Stimulated activated CD8-positive, alpha-beta memory T cell treated with anti-CD3 and anti-CD28 coated beads, Interleukin-4, amount 100 ng/mL, for 24 hours (primary cell): Measurements from ENCODE around the gene STAB1.
"Not testable (repeated sequence)": the region's sequence is repeated elsewhere in the genome, so short reads cannot be mapped to it uniquely, and the experiment has no call there.

Experiments
- DNase-seq: peaks from one replicate; pipeline ENCODE4 v3.0.0-alpha.2; 2020; ENCODE audit warnings: low read depth

The STAB1 gene

DNA sequence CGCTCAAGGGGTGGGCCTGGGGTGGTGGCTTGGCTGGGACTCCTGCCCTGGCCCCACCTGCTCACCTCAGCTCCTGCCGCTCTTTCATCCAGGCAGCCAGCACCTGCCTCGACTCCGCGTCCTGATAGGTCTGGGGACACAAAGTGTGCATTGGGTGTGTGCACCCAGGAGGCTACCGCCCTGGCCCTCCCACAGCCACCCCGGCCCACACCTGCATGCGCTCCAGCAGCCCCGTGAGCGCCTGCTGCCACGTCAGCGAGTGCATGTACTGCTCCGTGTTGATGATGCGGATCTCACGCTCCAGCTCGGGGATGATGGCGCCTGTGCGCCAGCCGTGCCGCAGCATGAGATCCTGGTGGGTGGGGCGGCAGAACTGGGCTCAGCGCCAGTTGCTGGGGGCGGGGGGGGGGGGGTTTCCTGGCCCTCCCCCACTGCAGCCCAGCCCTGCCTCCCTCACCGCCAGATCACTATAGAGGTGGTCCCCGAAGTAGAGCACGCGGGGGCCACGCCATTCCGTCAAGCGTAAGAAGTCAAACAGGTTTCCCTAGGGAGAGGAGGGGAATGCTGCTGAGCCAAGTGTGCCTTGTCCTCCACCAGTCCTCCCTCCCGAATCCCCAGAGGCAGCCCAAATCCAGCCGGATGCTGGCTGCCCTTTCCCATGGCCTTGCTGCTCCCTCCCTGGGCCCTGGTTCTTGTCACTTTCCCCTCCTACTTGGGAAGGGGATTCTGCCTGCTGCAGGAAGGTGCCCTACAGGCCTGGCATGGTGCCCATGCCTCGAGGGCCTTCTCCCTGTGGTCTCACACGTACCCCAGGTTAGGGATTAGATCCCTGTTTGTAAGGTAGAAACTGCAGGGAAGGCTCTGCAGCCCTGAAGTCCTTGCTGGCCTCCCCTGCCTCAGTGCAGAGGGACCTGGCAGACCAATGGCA is 29.9 kb downstream of the STAB1 start:
- DNase-seq, result no peak

DNA sequence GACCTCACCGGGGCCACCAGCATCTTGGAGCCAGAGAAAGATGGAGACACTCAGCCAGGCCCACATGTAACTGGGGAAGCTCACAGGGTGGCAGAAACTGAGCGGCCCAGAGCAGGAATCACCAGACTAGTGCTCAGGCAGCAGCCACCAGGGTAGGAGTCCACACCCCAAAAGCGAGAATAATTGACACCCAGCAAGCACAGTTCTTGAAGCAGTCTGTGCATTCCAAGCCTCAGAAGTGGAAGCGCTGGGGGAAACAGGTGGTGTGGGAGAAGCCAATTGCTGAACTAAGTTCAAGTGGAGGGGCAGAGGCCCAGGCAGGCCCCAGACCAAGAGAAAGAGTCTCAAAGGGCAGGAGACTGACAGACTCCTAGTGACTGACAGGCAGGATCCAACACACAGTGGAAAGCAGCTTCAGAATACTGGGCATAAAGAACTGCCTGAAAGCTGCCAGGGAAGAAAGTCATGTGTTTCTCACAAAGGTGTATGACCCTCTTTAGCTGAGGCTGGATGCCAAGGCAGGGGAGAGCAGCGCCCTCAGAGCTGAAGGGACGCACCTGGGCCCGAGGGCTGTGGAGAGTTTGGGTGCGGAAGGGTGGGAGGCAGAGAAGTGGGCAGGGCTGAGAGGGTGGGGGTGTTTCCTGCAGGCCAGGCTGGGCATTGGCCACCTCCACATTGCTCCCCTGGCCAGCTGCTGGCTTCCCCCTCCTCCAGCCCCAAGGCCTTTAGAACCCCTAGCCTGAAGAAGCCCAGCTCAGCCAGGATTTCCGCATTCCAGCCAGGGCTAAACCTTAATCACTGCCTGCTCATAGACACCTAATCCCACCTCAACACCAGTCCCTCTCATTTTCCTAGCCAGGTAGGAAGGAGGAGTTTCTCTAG is 30.8 kb downstream of the STAB1 start:
- no peak for DNase-seq

DNA sequence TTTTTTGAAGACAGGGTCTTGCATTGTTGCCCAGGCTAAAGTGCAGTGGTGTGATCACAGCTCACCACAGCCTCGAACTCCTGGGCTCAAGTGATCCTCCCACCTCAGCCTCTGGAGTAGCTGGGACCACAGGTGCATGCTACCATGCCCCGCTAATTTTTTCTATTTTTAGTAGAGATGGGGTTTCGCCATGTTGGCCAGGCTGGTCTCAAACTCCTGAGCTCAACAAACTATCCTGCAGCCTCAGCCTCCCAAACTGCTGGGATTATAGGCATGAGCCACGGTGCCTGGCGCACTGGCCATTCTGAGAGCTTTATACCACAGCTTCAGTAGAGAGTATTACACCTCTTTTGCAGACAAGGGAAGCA is 31.5 kb downstream of the STAB1 start:
- not testable (repeated sequence) for DNase-seq

DNA sequence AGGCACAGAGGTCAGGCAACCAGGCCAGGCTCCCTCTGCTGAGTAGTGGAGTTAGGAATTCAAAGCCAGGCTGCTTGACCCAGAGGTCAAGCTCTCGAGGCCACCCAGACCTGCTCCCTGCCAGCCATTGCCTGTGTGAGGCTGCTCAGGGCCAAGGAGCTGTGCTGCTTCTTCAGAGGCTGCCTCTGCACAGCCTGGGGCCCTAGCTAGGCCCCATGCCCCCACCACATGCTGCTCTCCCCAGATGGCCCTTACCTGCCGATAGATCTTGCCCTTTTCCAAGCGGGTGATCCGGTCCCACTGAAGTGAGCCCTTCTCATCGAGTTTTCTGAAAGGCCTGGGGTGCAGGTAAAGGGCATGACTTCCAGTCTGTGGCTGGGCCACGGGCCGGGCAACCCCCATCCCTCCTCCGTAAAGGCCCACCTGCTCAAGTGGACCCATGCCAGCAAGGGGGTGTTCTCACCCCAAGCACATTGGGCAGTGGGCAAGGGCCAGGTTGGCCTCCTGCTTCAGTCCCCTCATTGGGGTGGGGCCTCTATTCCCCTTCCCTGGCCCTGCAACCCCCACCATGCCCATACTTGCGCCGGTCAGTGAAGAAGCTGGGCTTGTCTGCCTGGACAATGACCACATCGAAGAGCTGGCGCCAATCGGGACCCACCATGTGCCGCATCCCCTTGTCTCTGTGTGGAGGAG is 32.0 kb downstream of the STAB1 start:
- no peak for DNase-seq

DNA sequence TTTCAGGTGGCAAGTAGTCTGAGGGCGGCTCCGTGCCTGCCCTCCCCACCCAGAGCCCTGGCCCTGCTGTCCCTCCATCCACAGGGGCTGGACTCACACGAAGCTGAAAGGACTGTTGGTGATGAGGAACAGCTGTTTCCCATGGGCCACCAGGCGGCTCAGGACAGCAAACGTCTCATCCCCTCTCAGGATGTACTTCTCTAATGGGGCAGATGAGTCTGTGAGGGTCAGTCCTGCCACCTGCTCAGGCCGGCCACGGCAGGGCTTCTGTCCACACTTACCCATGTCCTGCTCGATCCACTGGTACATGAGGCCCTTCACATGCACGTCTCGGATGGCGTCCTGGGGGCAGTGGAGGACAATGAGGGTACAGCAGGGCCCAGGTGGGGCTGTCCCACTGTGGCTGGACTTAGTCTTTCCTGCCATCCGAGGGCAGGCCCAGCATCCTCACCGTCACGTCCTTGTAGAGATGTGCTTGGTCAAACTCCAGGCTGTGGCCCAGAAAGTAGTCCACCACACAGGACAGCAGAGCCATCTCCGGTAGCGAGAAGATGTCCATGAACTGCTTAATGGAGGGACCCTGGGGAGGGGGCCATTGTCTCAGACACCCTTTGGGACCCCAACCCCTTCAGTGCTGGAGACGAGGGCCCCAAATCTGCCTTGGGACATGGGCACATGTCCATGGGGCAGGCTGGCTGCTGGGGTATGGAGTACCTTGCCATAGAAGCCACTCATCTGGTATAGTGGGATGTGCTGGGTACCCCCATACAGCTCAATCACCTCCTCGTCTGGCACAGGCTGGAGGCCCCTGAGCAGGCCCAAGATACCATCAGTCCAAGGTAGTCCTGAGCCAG is 32.8 kb downstream of the STAB1 start:
- DNase-seq, result no peak

DNA sequence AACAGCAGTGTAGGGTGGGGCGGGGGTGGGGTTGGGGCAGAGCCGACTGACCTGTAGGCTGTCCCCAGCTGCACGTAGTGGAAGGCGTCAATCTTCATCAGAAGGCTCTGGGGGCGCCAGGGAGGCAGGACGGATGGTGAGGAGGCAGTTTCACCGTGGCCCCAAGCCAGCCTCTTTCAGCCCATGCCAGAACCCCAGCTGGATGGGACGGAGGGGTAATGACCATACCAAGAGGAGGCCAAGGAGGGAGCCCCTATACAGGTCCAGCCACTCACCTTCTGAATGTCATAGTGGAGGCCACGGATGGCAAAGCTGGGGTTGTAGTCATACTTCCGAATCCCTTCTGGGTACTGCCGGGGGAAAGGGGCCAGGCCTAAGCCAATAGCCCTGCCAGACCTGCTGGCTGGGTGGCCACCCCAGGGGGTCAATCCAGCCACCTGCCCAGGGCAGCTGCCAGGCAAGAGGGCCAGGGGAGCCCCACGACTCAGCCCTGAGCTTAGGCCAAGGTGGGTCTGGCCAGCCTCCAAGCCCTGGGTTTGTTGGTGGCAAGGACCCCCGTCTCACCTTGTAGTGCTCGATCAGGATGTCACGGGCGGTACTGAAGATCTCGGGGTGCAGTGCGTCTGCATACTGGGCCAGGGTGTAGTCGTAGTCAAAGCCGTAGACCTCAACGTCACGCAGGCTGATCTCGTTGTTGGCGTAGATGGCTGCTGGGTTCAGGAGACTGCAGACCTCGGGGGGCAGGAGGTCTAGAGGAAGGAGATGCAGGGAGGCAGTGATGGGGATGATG is 33.6 kb downstream of the STAB1 start:
- no peak for DNase-seq

DNA sequence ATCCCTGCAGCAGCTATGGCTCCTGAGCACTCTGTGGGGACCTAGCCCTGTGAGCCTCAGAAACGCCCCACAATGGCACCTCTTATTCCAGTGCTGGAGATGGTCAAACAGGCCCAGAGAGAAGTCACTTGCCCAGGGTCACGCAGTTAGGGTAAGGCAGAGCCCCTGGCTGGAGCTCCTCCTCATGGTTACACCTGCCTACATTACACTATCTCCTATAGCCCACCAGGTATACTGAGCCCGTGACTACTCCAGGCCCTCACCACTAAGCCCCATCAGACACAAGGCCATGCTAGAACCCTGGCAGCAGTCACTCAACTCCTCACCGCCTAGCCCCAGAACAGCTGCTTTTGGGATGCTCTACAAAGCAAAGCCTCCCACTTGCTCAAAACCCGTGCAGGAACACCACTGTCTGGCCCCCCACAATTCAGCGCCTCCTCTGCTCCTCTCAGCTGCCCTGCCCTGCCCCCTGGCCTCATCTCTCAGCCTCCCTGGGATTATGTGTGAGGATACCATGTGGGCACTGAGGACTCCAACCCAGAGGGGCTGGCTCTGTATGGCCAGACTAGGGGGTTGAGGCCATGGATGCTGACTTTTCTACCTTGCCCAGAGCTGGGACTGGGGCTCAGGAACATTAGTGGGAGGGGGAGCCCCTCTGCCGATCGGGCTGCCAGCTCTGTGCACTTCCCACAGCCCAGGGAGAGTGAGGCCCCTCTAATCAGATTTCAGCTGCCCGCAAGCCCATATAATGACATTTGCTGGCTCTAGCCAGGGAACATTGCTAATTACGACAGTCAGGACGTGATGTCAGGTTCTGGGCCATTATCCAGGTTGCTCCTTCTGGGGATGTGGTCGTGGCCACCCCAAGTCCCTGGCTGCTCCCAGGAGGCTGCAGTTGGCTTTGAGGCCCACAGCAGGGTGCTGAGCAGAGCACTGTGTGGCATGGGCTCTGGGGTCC is 34.5 kb downstream of the STAB1 start:
- no peak for DNase-seq

DNA sequence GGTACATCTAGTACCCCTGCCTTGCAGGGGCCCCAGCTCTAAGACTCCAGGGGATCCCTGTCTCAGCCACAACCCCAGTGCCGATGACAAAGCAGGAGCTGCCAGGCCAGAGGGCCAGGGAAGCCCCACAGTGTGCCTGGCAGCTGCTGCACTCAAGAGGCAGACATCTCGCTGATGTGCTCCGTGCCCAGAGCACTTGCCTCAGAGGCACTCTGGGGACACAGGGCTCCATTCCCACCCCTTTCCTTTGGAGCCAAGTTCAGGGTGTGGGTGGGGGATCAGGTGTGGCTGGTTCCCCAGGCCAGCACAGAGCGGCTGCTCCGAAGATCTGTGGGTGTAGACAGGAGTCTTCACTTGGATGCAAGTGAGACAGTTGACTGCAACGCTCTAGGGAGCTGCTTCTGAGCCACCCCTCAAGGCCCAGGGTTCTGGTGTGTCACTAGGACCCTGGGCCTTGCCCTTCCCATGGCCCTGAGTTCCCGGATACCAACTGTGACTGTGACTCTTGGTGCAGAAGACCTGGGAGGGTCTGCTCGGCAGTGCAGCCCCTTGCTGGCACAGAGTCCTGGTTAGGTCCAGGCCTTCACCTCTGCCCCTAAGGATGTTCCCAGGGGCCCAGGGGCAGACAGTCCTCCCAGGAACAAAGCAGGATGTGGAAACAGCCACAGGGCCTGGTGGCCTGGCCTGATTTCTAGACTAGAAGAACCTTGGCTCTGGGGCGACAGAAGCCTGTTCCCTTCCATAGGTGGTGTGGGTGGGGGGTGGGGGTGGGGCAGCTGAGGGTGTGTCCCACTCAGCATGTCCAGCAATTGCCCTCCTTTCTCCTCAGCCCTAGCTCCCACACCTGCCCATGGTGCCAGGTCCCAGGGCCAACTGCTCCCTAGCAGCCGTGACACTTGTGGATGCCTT is 36.0 kb downstream of the STAB1 start:
- DNase-seq, result no peak

DNA sequence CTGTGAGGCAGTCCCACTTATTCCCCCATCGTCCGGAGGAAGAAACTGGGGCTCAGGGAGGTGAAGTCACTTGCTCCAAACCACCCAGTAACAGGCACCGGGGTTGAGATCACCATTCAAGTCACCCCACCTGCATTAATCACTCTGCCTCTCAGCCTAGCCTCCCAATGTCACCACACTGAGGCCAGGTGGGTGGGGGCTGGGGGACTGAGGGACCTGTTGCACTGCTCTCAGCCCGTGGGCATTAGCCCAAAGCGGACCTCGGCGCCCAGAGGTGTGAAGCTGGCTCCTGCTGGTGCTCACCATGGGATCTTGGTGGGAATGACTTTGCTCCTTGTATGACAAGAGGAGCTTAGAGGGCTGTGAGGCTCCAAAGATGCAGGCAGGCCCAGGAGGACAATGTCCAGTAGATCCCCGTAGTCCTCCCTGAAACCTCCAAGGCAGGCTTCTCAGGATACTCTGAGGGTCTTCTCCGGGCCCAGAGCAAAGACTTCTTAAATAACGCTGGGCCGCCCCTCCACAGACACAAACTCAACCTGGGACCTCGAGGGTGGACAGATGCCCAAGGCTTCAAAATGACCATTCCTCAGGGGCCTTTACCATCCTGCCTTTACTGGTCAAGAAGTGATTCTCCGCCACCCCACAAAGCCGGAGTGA is 36.9 kb downstream of the STAB1 start:
- DNase-seq, result no peak

DNA sequence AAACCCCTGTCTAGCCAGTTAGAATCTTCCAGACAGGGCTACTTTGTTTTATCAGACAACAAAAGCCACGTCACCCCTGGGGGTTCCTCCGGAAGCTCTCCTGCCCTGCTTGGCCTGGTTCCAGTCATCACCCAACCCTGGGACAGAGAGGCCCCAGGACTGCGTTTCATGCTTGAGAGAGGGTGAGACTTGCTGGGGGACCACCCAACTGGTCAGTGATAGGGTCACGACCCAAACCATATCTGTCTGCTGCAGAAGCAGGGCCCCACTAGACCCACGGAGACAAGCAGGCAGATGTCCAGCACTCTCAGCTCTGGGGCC is 37.3 kb downstream of the STAB1 start:
- DNase-seq, result no peak

DNA sequence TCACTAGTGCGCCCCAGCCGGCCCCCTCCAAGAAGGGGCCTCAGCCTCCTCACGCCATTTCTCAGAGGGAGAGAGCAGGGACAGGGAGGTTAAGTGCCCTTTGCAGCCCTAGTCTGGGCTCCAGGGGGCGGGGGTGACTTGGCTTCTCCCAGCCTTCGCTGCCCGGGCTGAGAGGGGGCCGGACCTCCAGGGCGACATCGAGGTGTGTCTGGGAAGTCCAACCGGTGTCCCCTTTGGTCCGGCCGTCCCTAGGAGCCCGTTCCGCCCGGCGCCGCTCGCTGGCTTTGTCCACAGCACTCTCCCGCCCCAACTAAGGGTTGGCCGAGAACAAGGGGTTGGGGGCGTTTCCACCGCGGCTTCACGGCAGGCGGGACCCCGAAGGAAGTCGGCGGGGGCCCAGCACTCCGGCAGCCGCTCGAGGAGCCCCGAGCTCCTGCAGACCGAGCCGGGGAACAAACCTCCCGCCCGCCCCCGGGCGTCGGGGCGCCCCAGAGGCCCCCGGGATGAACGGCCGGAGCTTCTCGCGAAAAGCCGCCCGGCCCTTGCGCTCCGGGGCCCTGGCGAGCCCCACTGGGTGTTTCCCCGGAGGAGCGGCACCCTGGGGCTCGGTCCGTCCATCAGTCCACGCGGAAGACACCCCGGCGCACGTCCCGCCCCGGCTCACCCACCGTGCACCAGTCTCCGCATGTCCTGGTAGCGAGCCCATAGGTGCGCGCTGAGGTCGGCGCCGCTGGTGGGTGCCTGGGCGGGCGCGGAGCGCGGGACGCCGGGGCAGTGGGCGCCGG is 37.9 kb downstream of the STAB1 start:
- DNase-seq, result no peak

DNA sequence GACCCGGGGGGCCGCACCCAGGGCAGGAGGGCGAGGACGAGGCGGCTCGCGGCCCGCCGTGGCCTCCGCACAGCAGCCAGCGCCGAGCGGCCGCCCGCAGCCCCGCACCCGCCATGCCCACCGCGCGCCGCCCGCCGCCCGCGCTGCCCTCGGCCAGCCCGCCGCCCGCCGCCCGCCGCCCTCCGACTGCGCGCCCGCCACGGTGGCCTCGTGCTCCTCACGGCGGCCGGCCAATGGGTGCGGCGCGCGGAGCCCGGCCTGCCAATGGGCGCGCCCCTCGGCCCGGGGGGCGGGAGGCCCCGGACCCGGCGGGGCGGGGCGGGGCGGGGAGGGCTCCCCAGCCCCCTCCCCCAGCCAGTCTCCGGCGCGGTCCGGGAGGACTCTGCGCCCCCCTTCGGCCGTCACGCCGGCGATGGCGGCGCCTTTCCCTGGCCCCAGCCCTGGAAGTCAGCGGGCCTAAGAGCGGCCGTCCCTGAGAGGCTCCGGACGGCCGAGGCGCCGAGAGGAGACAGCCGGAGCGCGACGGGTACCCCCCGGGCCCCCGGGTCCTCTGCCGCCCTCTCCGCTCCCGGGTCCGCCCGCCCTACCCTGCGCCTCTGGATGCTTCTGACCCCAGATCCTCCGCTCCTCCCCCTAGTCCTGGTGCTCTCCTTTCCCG is 38.6 kb downstream of the STAB1 start, which contains the start of gene NT5DC2:
TSS of gene NT5DC2 (minus strand) at position 235 of the 658 bp plus-strand sequence. CDS start at position 115, 120 bp downstream.
- DNase-seq, result peak; percentile 56

DNA sequence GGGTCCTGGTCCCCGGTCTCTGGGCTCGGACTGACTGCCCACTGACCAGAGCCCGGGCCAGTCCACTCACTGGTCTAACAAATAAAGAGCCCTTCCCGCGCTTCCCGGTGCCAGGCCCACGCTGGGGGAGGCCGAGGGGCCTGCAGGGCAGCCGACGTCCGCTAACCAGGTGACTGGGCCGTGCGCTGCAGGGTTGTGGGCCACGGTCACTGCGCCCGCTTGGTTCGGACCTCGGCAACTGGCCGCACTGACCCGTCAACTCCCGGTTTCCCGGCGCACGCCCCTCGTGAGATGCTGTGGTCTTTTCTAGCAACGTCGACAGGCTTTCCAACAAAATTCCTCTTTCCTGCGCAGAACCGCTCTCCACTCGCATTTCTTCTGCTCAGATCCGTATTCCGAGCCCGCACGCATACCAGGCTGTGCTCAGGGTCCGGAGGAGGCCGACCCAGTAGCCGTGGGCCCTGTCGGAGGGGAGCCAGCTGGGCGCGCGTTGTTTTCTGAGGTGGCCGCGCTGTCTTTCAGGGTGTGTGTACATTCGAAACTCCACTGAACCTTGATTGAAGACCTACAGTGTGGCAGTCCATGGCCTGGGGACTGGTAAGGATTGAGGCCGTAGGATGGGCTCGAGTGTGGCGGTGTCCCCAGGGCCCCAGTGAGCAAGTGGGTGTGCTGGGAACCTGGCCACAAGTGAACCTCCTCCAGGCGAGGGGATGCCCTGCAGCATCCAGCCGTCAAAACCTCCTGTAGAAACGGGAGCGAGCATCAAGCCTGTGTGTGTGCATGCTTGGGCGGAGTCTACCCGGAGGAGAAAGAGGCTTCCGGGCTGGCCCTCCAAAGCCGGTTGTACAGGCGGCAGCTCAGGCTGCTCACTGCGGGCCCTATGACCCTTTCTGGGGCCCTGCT is 39.4 kb downstream of the STAB1 start:
- no peak for DNase-seq

DNA sequence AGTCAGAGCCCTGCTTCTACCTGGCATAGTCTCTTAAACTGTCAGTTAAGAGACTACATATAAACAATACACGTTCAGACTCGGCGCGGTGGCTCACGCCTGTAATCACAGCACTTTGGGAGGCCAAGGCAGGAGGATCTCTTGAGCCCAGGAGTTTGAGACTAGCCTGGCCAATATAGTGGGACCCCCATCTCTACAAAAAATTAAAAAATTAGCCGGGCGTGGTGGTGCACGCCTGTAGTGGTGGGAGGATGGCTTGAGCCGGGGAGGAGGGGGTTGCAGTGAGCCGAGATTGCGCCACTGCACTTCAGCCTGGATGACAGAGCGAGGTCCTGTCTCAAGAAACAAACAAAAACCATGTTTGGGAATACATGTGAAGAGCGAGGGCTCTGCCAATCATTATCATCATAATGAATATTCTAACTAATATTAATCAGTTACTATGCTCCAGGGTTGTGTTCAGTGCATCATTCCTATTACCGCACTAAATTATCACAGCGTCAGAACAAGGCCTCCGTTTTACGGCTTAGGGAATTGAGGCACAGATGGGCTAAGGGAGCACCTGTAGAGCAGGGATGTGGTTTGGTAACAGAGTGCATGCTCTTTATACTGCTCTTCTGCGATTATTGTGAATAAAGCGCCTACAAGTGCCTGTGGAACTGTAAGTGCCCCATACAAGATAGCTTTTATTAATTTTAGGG is 40.4 kb downstream of the STAB1 start:
- DNase-seq, result no peak

DNA sequence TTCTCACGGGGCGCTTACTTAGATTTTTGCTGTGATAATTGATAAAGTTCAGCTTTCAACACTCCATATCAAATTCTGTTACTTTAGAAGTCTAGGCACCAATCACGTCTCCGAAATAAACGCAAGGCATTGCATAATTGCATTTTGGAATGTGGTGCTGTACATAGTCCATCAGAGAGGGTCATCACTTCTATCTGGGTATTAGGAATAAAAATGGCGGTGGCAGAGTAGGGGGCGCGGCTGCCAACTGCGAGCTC is 40.9 kb downstream of the STAB1 start:
- DNase-seq, result no peak
